ENCODE data around the gene WDFY4. TPM values are rescaled to one million over a fixed set of nuclear protein-coding genes. Genes with fewer than 3 reads are reported as not detected.

The WDFY4 gene
- total and polyA plus RNA-seq, 2 experiments from 2014 or later: not detected

DNA sequence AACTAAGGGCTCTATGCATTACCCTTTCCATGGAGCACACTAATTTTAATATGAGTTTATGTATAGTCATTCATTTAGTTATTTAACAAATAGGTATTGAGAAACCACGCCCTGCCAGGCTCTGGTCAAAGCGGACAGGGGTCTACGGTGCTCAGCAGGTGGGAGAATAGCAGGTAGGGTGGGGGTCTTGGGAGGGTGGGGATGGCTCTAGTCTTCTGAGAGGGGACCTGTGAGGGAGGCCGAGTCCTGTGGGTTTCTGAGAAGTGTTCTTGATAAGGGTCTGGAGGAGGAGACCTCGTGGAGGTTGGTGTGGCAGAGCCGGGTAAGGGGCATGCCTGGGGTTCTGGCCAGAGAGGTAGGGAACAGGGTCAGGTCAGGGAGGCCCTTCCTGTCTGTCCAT, 1.1 kb downstream of the WDFY4 start:
- Histone ChIP-seq H3K4me1 (ENCODE audit: insufficient read depth) (no peaks in the 10 kb centered on the region), H3K4me2 (ENCODE audit: unreplicated experiment) (no peak overlapping the region), H4K20me1 (ENCODE audit: insufficient read depth) (no peaks in the 10 kb centered on the region), H3F3A (ENCODE audit: insufficient read depth) (no peaks in the 10 kb centered on the region), H3K9me2 (ENCODE audit: insufficient read depth) (no peaks in the 10 kb centered on the region), H3K27me3 (replicated peaks; ENCODE audit: insufficient read depth) (peaks cover 21% of the 10 kb centered on the region), H3K9me3 (ENCODE audit: low read depth) (no peaks in the 10 kb centered on the region), H3K36me3 (ENCODE audit: low read depth) (no peaks in the 10 kb centered on the region), H3K79me2 (ENCODE audit: insufficient read depth) (no peaks in the 10 kb centered on the region), H3K4me3 (no peak overlapping the region), H2AFZ (no peak overlapping the region), H3K27ac (no peak overlapping the region), H3K9ac (no peak overlapping the region)
- in situ Hi-C loops (cut with MboI): no loop called here
- WGBS, 2 experiments (ENCODE audit: low coverage in 1 of 2, low lambda C conversion rate in 2 of 2, missing lambda C conversion rate in 2 of 2): 66 to 67% methylated on average over 6 of the region's 6 CpGs
- no peak for DNase-seq
- TF ChIP-seq EZH2phosphoT487 (IDR thresholded peaks at IDR 0.05; ENCODE audit: insufficient read depth, low read depth) (no peak), EZH2 (IDR thresholded peaks at IDR 0.05; ENCODE audit: insufficient read depth, poor library complexity, severe bottlenecking) (no peak)

DNA sequence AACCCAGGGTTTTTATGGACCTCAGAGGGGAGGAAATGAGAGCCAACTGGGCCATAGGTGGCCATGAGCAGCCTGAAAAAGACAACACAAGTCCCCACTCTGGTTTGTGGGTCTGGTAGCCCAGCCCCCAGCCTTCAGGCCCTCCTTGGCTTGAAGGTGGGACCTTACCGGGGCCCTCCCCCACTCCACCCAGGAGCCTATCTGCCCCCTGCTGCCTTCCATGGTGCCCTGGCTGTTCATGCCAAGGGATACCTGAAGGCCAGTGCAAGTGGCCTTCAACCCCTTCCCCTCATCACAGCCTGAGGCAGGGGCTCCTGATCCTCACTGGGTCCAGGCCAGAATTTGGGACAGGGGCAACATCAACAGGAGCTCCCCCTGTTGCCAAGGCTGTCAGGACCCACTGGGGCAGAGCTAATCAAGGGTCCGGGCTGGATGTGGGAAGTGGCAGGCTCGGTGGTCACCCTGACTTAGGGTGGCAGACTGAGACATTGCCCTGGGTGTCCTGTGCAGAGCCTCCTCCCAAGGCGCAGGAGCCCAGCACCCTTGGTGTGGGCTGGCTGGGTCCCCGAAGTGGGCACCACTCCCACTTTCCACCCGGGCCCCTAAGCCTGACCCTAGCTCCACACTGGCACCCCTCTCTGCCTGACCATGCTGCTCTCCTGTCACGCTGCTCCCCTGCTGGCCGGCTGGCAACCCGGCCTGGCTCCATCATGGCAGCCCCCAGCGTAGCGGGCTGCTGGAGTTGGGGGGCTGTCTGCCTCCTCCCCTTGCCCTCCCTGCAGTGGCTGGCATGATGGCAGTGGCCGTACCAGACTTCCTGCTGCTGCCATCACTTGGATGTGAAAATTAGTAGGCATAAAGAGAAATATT, 6.4 kb downstream of the WDFY4 start:
- no peaks in the 10 kb centered on the region for H3K4me1 ChIP-seq (ENCODE audit: insufficient read depth)
- H3K27ac ChIP-seq: no peak overlapping the region
- no peak for TF ChIP-seq EZH2 (IDR thresholded peaks at IDR 0.05; ENCODE audit: insufficient read depth, poor library complexity, severe bottlenecking)
- no peak for TF ChIP-seq EZH2phosphoT487 (IDR thresholded peaks at IDR 0.05; ENCODE audit: insufficient read depth, low read depth)
- 49 to 50% methylated on average over 12 of the region's 12 CpGs for WGBS, 2 experiments (ENCODE audit: low coverage in 1 of 2, low lambda C conversion rate in 2 of 2, missing lambda C conversion rate in 2 of 2)
- DNase-seq: no peak
- in situ Hi-C loops (cut with MboI): no loop called here
- peaks cover 41% of the 10 kb centered on the region for H3K27me3 ChIP-seq (replicated peaks; ENCODE audit: insufficient read depth)
- H3K4me2 ChIP-seq (ENCODE audit: unreplicated experiment): no peak overlapping the region
- H3K36me3 ChIP-seq (ENCODE audit: low read depth): no peaks in the 10 kb centered on the region
- H3K9ac ChIP-seq: no peak overlapping the region
- no peaks in the 10 kb centered on the region for H3K9me2 ChIP-seq (ENCODE audit: insufficient read depth)
- H3K9me3 ChIP-seq (ENCODE audit: low read depth): no peaks in the 10 kb centered on the region
- no peaks in the 10 kb centered on the region for H4K20me1 ChIP-seq (ENCODE audit: insufficient read depth)
- H3F3A ChIP-seq (ENCODE audit: insufficient read depth): no peaks in the 10 kb centered on the region
- no peaks in the 10 kb centered on the region for H3K79me2 ChIP-seq (ENCODE audit: insufficient read depth)
- no peak overlapping the region for H2AFZ ChIP-seq
- no peak overlapping the region for H3K4me3 ChIP-seq

DNA sequence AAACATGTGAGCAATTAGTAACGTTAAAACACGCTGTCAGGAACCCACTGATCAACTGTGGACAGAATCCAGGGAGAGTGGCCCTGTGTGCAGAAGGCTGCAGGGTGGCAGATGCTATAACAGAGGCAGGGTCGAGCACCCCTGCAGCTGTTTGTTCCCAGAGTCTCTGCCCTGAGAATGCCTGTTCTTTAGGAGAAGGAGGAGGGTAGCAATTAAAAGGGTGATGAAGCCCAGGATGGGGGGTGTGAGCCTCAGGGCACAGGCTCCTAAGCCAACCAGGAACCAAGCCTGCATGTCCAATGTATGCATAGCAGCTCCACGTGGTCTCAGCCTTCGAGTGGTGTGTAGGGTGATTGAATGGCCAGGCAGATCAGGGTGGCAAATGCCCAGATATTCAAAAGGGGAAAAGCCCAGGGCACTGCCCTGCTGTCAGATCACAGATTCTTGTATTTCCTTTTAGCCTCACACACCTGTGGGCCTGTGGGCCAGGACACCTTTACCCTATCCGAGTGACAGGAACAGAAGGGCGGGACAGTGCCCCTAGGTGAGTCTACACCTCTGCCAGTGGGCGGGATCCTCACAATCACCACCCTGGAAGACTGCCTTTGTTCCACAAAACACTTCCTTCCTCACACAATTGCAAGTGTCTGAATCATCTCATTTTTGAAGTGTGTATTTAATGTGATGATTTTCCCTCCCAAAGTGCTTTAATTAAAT, 7.3 kb downstream of the WDFY4 start:
- TF ChIP-seq EZH2phosphoT487 (IDR thresholded peaks at IDR 0.05; ENCODE audit: insufficient read depth, low read depth) (no peak), EZH2 (IDR thresholded peaks at IDR 0.05; ENCODE audit: insufficient read depth, poor library complexity, severe bottlenecking) (no peak)
- WGBS, 2 experiments (ENCODE audit: low coverage in 1 of 2, low lambda C conversion rate in 2 of 2, missing lambda C conversion rate in 2 of 2): 26 to 30% methylated on average over 8 of the region's 8 CpGs

DNA sequence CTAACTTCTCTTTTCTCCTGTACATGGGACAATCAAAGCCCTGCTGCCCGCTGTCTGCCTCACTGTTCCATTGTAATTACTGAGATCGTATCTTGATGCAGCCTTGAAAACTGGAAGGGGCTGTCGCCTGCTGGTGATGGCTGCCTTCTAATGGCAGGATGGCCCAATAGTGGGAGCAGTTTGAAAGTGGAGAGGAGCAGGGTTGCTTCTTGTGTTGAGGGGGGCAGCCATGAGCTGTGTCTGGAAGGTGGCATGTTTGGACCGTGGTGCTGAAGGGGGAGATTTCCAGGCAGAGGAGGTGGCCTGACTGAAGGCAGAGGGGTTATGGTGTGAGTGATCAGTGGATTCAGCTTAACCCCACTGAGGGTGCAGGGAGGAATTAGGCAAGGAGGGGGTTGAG, 8.1 kb downstream of the WDFY4 start:
- no peaks in the 10 kb centered on the region for H3K9me3 ChIP-seq (ENCODE audit: low read depth)
- no peak overlapping the region for H3K4me3 ChIP-seq
- no peaks in the 10 kb centered on the region for H3K9me2 ChIP-seq (ENCODE audit: insufficient read depth)
- TF ChIP-seq EZH2 (IDR thresholded peaks at IDR 0.05; ENCODE audit: insufficient read depth, poor library complexity, severe bottlenecking): no peak
- H3F3A ChIP-seq (ENCODE audit: insufficient read depth): no peaks in the 10 kb centered on the region
- WGBS, 2 experiments (ENCODE audit: low coverage in 1 of 2, low lambda C conversion rate in 2 of 2, missing lambda C conversion rate in 2 of 2): 59 to 67% methylated on average over 4 of the region's 4 CpGs
- no peak overlapping the region for H3K9ac ChIP-seq
- no peaks in the 10 kb centered on the region for H3K79me2 ChIP-seq (ENCODE audit: insufficient read depth)
- H2AFZ ChIP-seq: no peak overlapping the region
- H3K4me1 ChIP-seq (ENCODE audit: insufficient read depth): no peaks in the 10 kb centered on the region
- no peak overlapping the region for H3K27ac ChIP-seq
- no peak for DNase-seq
- H3K36me3 ChIP-seq (ENCODE audit: low read depth): no peaks in the 10 kb centered on the region
- in situ Hi-C loops (cut with MboI): no loop called here
- H3K27me3 ChIP-seq (replicated peaks; ENCODE audit: insufficient read depth): peaks cover 31% of the 10 kb centered on the region
- no peak overlapping the region for H3K4me2 ChIP-seq (ENCODE audit: unreplicated experiment)
- H4K20me1 ChIP-seq (ENCODE audit: insufficient read depth): no peaks in the 10 kb centered on the region

More for the DNA sequence above, 7.3 kb downstream of the WDFY4 start:
- Histone ChIP-seq H3K9me3 (ENCODE audit: low read depth) (no peaks in the 10 kb centered on the region), H3K36me3 (ENCODE audit: low read depth) (no peaks in the 10 kb centered on the region), H3K9ac (no peak overlapping the region), H3K27ac (no peak overlapping the region), H3K27me3 (replicated peaks; ENCODE audit: insufficient read depth) (peaks cover 34% of the 10 kb centered on the region), H3K9me2 (ENCODE audit: insufficient read depth) (no peaks in the 10 kb centered on the region), H2AFZ (no peak overlapping the region), H3K4me1 (ENCODE audit: insufficient read depth) (no peaks in the 10 kb centered on the region), H3K4me2 (ENCODE audit: unreplicated experiment) (no peak overlapping the region), H3F3A (ENCODE audit: insufficient read depth) (no peaks in the 10 kb centered on the region), H3K79me2 (ENCODE audit: insufficient read depth) (no peaks in the 10 kb centered on the region), H4K20me1 (ENCODE audit: insufficient read depth) (no peaks in the 10 kb centered on the region), H3K4me3 (no peak overlapping the region)
- in situ Hi-C loops (cut with MboI): no loop called here
- DNase-seq: no peak
